IMR-90 (cell line): ENCODE measurements around the gene THEM4. TPM values are rescaled to one million over a fixed set of nuclear protein-coding genes. Genes with fewer than 3 reads are reported as not detected.

Experiments
- ATAC-seq: fragments of 200-7000 bp; cut with Tn5 transposase; 2 replicates; pipeline ENCODE4 v1.9.1; 2020; ENCODE audit warnings: low read depth, mild to moderate bottlenecking, moderate library complexity
- BruUV-seq: library from RNA; stranded (reverse); fragments of 400-500 nt; replicated peaks from 2 replicates; lab custom pipeline; 2021; lab: Mats Ljungman, UMichigan
- CTCF ChIA-PET: fragments of 300-600 bp; formaldehyde crosslinking; extraction: SDS; loops from one replicate; lab custom pipeline; 2021; ENCODE audit warnings: antibody characterized with exemption; lab: Yijun Ruan, JAX
- POLR2A ChIA-PET: fragments of 300-600 bp; sonication (Branson Sonifier 250); formaldehyde crosslinking; loops from one replicate; lab custom pipeline; 2022; ENCODE audit warnings: antibody characterized with exemption; ENCODE audit not compliant: unreplicated experiment; lab: Charles Lee
- DNase-seq: peaks from one replicate; pipeline ENCODE4 v3.0.0; 2013
- H2AFZ ChIP-seq: replicated peaks from 2 replicates; pipeline ENCODE3; 2013; ENCODE audit warnings: low read length, mild to moderate bottlenecking; ENCODE audit not compliant: poor library complexity
- H2AK5ac ChIP-seq: 2 replicates; pipeline ENCODE4 v1.6.1; 2013; ENCODE audit warnings: low read depth, low read length, inconsistent platforms
- H2AK9ac ChIP-seq: replicated peaks from 2 replicates; pipeline ENCODE3; 2013; ENCODE audit warnings: mild to moderate bottlenecking, low read depth, low read length, moderate library complexity; ENCODE audit not compliant: poor library complexity
- H2BK120ac ChIP-seq: 2 replicates; pipeline ENCODE4 v1.6.1; 2013; ENCODE audit warnings: low read depth, low read length, inconsistent platforms
- H2BK15ac ChIP-seq: 3 replicates; pipeline ENCODE4 v1.6.1; 2013; ENCODE audit warnings: low read depth, low read length, inconsistent platforms
- H2BK20ac ChIP-seq: 2 replicates; pipeline ENCODE4 v1.6.1; 2013; ENCODE audit warnings: low read depth, mild to moderate bottlenecking, inconsistent platforms, low read length, moderate library complexity
- H2BK5ac ChIP-seq: 2 replicates; pipeline ENCODE4 v1.6.1; 2013; ENCODE audit warnings: mild to moderate bottlenecking, low read depth, low read length, inconsistent platforms; ENCODE audit not compliant: poor library complexity, severe bottlenecking
- H3K14ac ChIP-seq: replicated peaks from 2 replicates; pipeline ENCODE4 v1.6.1; 2013; ENCODE audit warnings: low read depth, low read length, inconsistent platforms
- H3K18ac ChIP-seq: 2 replicates; pipeline ENCODE4 v1.6.1; 2013; ENCODE audit warnings: low read depth, low read length, control low read depth
- H3K23ac ChIP-seq: 2 replicates; pipeline ENCODE4 v1.6.1; 2013; ENCODE audit warnings: low read depth, low read length, inconsistent platforms
- H3K27ac ChIP-seq: 2 replicates; pipeline ENCODE4 v1.5.1; 2013; ENCODE audit warnings: mild to moderate bottlenecking, control low read depth, low read length; ENCODE audit not compliant: insufficient read depth
- H3K27me3 ChIP-seq: 2 replicates; pipeline ENCODE4 v1.6.1; 2013; ENCODE audit warnings: low read length; ENCODE audit not compliant: control insufficient read depth, insufficient read depth
- H3K36me3 ChIP-seq: 2 replicates; pipeline ENCODE4 v1.6.1; 2013; ENCODE audit warnings: low read length, mixed read lengths; ENCODE audit not compliant: control insufficient read depth, insufficient read depth
- H3K4ac ChIP-seq: 2 replicates; pipeline ENCODE4 v1.6.1; 2013; ENCODE audit warnings: low read depth, low read length, inconsistent platforms
- H3K4me1 ChIP-seq: 2 replicates; pipeline ENCODE4 v1.6.1; 2013; ENCODE audit warnings: low read length, mixed read lengths; ENCODE audit not compliant: control insufficient read depth, insufficient read depth
- H3K4me2 ChIP-seq: 2 replicates; pipeline ENCODE4 v1.6.1; 2013; ENCODE audit warnings: low read depth, mild to moderate bottlenecking, control low read depth, low read length, moderate library complexity
- H3K4me3 ChIP-seq: 2 replicates; pipeline ENCODE4 v1.5.1; 2013; ENCODE audit warnings: low read depth, mild to moderate bottlenecking, control low read depth, low read length, moderate library complexity; ENCODE audit not compliant: insufficient read depth
- H3K56ac ChIP-seq: 2 replicates; pipeline ENCODE4 v1.6.1; 2013; ENCODE audit warnings: low read length, inconsistent platforms; ENCODE audit not compliant: insufficient read depth; ENCODE audit errors: extremely low read depth
- H3K79me1 ChIP-seq, 2 experiments: 2 replicates each; pipeline ENCODE4 v1.6.1; 2013; ENCODE audit warnings: low read length in 2 of 2, inconsistent platforms in 1 of 2, low read depth in 1 of 2
- H3K9ac ChIP-seq: 2 replicates; pipeline ENCODE4 v1.6.1; 2013; ENCODE audit warnings: low read depth, low read length, control low read depth
- H3K9me1 ChIP-seq: 2 replicates; pipeline ENCODE4 v1.6.1; 2013; ENCODE audit warnings: low read length, inconsistent platforms; ENCODE audit not compliant: insufficient read depth
- H3K9me3 ChIP-seq: 2 replicates; pipeline ENCODE4 v1.6.1; 2013; ENCODE audit warnings: low read length; ENCODE audit not compliant: control insufficient read depth, insufficient read depth
- H4K20me1 ChIP-seq: 2 replicates; pipeline ENCODE4 v1.6.1; 2013; ENCODE audit warnings: low read length, inconsistent platforms; ENCODE audit not compliant: insufficient read depth
- H4K5ac ChIP-seq: 2 replicates; pipeline ENCODE4 v1.6.1; 2013; ENCODE audit warnings: mild to moderate bottlenecking, low read depth, low read length, control low read depth
- H4K8ac ChIP-seq, 2 experiments: 2 replicates each; pipeline ENCODE4 v1.6.1; 2013; ENCODE audit warnings: low read depth in 2 of 2, low read length in 2 of 2, control low read depth in 1 of 2, inconsistent platforms in 1 of 2
- H4K91ac ChIP-seq: 2 replicates; pipeline ENCODE4 v1.6.1; 2013; ENCODE audit warnings: low read depth, low read length, inconsistent platforms; ENCODE audit not compliant: insufficient read depth
- BHLHE40 ChIP-seq: fragments of 150-350 bp; IDR thresholded peaks from 2 replicates; pipeline ENCODE4 v1.6.1; 2016; ENCODE audit warnings: mild to moderate bottlenecking, low read depth, low read length
- CEBPB ChIP-seq: IDR thresholded peaks from 2 replicates; pipeline ENCODE4 v1.6.1; 2012; ENCODE audit warnings: low read depth, low read length, improper control_type of control experiment
- CHD1 ChIP-seq: IDR thresholded peaks from 2 replicates; pipeline ENCODE4 v1.6.1; 2012; ENCODE audit warnings: low read depth, low read length, improper control_type of control experiment
- CTCF ChIP-seq: conservative IDR thresholded peaks from 2 replicates; pipeline ENCODE4 v1.5.1; 2012; ENCODE audit warnings: mild to moderate bottlenecking, low read depth, low read length, improper control_type of control experiment
- FOS ChIP-seq: fragments of 150-350 bp; IDR thresholded peaks from 2 replicates; pipeline ENCODE4 v1.6.1; 2016; ENCODE audit warnings: low read depth, low read length
- MAFK ChIP-seq: IDR thresholded peaks from 2 replicates; pipeline ENCODE4 v1.6.1; 2012; ENCODE audit warnings: low read depth, low read length, improper control_type of control experiment
- MAZ ChIP-seq: IDR thresholded peaks from 2 replicates; pipeline ENCODE4 v1.6.1; 2012; ENCODE audit warnings: low read depth, mild to moderate bottlenecking, low read length, improper control_type of control experiment, moderate library complexity, borderline replicate concordance
- MXI1 ChIP-seq: IDR thresholded peaks from 2 replicates; pipeline ENCODE4 v1.6.1; 2012; ENCODE audit warnings: low read depth, mild to moderate bottlenecking, low read length, moderate library complexity, borderline replicate concordance
- NFE2L2 ChIP-seq: fragments of 150-350 bp; IDR thresholded peaks from 2 replicates; pipeline ENCODE4 v1.6.1; 2016; ENCODE audit warnings: low read depth, mild to moderate bottlenecking, low read length
- POLR2A ChIP-seq: IDR thresholded peaks from 2 replicates; pipeline ENCODE4 v1.6.1; 2012; ENCODE audit warnings: mild to moderate bottlenecking, low read depth, low read length
- RAD21 ChIP-seq: IDR thresholded peaks from 2 replicates; pipeline ENCODE4 v1.6.1; 2012; ENCODE audit warnings: low read length, improper control_type of control experiment
- RCOR1 ChIP-seq: IDR thresholded peaks from 2 replicates; pipeline ENCODE4 v1.6.1; 2012; ENCODE audit warnings: mild to moderate bottlenecking, low read length, improper control_type of control experiment; ENCODE audit not compliant: insufficient replicate concordance
- RFX5 ChIP-seq: IDR thresholded peaks from 2 replicates; pipeline ENCODE4 v1.8.0; 2012; ENCODE audit warnings: low read depth, mild to moderate bottlenecking, low read length, moderate library complexity
- SMC3 ChIP-seq: fragments of 150-350 bp; IDR thresholded peaks from 2 replicates; pipeline ENCODE4 v1.6.1; 2016; ENCODE audit warnings: low read depth, mild to moderate bottlenecking, antibody characterized with exemption, low read length, moderate library complexity
- USF2 ChIP-seq: fragments of 150-350 bp; IDR thresholded peaks from 2 replicates; pipeline ENCODE4 v1.6.1; 2017; ENCODE audit warnings: mild to moderate bottlenecking, antibody characterized with exemption, low read length, low read depth
- WGBS, 2 experiments: methylation state at CpG; one replicate each; pipeline versions ENCODE4 v1.1.5 to v1.1.7; 2013; ENCODE audit warnings: missing lambda C conversion rate in 2 of 2; ENCODE audit not compliant: insufficient read length in 1 of 2; ENCODE audit errors: extremely low coverage in 2 of 2; 5-methylcytosine and 5-hydroxymethylcytosine counted together
- dilution Hi-C: fragments of 300-500 bp; cut with HindIII; formaldehyde crosslinking; loops from one replicate; pipeline ENCODE4 v1.14.3; 2018; ENCODE audit warnings: low sequenced_read_pairs; ENCODE audit not compliant: unreplicated experiment
- in situ Hi-C: fragments of 300-500 bp; cut with MboI; formaldehyde crosslinking; loops from 3 replicates; pipeline ENCODE4 v1.14.3; 2019; ENCODE audit warnings: low sequenced_read_pairs, inconsistent platforms, mixed read lengths
- intact Hi-C: fragments of 100-400 bp; cut with micrococcal nuclease; formaldehyde crosslinking; loops from 2 replicates; pipeline ENCODE4 v1.10.0; 2022
- polyA plus RNA-seq, 3 experiments: library from polyadenylated mRNA; depleted of rRNA; stranded (reverse); fragments of >200 nt; gene quantifications; 2 replicates each; pipeline ENCODE4 v1.2.3, GENCODE V29; 2012; ENCODE audit warnings: low replicate concordance in 1 of 3
- total RNA-seq: library from RNA; depleted of rRNA; stranded (reverse); fragments of >200 nt; gene quantifications from 2 replicates; pipeline ENCODE4 v1.2.3, GENCODE V29; 2012
- TF ChIP-seq, protein P1 (sequence below): fragments of 150-350 bp; IDR thresholded peaks from 2 replicates; pipeline ENCODE4 v1.6.1; 2016; ENCODE audit warnings: low read depth, mild to moderate bottlenecking, low read length, moderate library complexity, borderline replicate concordance

The THEM4 gene
- total and polyA plus RNA-seq, 2 of the 4 experiments (the other 2 are of a cell fraction), result 7.3 to 15.7 TPM

DNA sequence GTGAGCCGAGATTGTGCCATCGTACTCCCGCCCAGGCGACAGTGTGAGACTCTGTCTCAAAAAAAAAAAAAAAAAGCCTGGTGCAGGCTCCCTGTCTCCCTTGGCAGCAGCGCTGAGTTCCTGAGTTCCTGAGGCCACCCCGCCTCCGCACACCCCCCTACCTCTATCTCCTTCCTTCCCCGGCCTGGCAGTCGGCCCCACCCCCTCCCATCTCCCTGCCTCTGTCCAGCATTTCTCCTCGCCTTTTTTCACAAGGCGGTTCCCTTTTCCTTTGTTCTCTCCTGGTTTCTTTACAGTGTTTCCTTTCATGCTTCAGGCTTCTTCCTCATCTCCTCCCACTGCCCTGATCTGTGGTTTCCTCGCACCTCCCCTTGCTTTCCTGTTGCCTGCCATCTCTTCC, 80.4 kb downstream of the THEM4 start:
- dilution Hi-C loops (no loop called here), intact Hi-C loops (no loop called here), in situ Hi-C loops (no loop called here)
- Histone ChIP-seq H3K9me3 (no peaks in the 10 kb centered on the region), H2AK9ac (no peak overlapping the region), H3K14ac (no peak overlapping the region), H3K9me1 (no peaks in the 10 kb centered on the region), H3K27me3 (peaks cover 57% of the 10 kb centered on the region), H2AK5ac (no peak overlapping the region), H2AFZ (no peak overlapping the region), H3K23ac (no peak overlapping the region), H3K4ac (no peak overlapping the region), H2BK15ac (no peak overlapping the region), H2BK20ac (no peak overlapping the region), H3K36me3 (no peaks in the 10 kb centered on the region), H2BK120ac (no peak overlapping the region), H4K91ac (no peak overlapping the region), H3K4me1 (no peaks in the 10 kb centered on the region), H4K8ac (no peak overlapping the region), H3K79me1 (no peaks in the 10 kb centered on the region), H3K18ac (no peak overlapping the region), H3K56ac (no peak overlapping the region), H3K4me3 (no peak overlapping the region), H3K9ac (no peak overlapping the region), H3K4me2 (no peak overlapping the region), H4K20me1 (no peaks in the 10 kb centered on the region), H2BK5ac (no peak overlapping the region), H4K5ac (no peak overlapping the region), H3K27ac (no peak overlapping the region)
- ATAC-seq (peak; percentile 58), DNase-seq (peak; percentile 11)
- 4% methylated on average over 4 of the region's 12 CpGs; no CpG with 5 or more reads in 1 of the 2 experiments for WGBS, 2 experiments
- ChIA-PET CTCF (no interaction called here), POLR2A (no interaction called here)
- BruUV-seq, result no TSS peak
- TF ChIP-seq MXI1, result no peak
- TF ChIP-seq MAFK, result no peak
- no peak for TF ChIP-seq USF2
- TF ChIP-seq CTCF, result no peak
- no peak for TF ChIP-seq RAD21
- TF ChIP-seq RCOR1, result no peak
- no peak for TF ChIP-seq RFX5
- no peak for TF ChIP-seq MAZ
- TF ChIP-seq POLR2A, result no peak
- no peak for TF ChIP-seq SMC3
- no peak for TF ChIP-seq BHLHE40
- no peak for TF ChIP-seq FOS
- TF ChIP-seq, protein P1, sequence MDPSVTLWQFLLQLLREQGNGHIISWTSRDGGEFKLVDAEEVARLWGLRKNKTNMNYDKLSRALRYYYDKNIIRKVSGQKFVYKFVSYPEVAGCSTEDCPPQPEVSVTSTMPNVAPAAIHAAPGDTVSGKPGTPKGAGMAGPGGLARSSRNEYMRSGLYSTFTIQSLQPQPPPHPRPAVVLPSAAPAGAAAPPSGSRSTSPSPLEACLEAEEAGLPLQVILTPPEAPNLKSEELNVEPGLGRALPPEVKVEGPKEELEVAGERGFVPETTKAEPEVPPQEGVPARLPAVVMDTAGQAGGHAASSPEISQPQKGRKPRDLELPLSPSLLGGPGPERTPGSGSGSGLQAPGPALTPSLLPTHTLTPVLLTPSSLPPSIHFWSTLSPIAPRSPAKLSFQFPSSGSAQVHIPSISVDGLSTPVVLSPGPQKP, result no peak
- TF ChIP-seq CHD1, result no peak
- TF ChIP-seq NFE2L2, result no peak
- TF ChIP-seq CEBPB, result no peak
